Left cardiac atrium (tissue), 4 donors: ENCODE data around the gene UVRAG. TPM values are rescaled to one million over a fixed set of nuclear protein-coding genes. Genes with fewer than 3 reads are reported as not detected.
"Not testable (repeated sequence)": the region's sequence is repeated elsewhere in the genome, so short reads cannot be mapped to it uniquely, and the experiment has no call there.

Experiments
- ATAC-seq, 2 donors: fragments of 200-7000 bp; cut with Tn5 transposase; one replicate each; pipeline ENCODE4 v1.9.1; 2020; ENCODE audit warnings: mild to moderate bottlenecking in 2 of 2, moderate library complexity in 2 of 2
- DNase-seq: peaks from one replicate; pipeline ENCODE4 v3.0.0-alpha.2; 2020
- intact Hi-C, 2 donors: fragments of 100-400 bp; cut with DNase I; formaldehyde crosslinking; loops; one replicate each; pipeline versions ENCODE4 v1.14.1 to v1.15.1; 2022 to 2023
- total RNA-seq, 2 donors: library from RNA; stranded (reverse); fragmentation: NEBNext Ultra II Directional; extraction: Animal tissue kit (Norgen Biotek cat#: 25700); gene quantifications; one replicate each; pipeline ENCODE4 v1.2.1, GENCODE V29; 2021
- donor health status: DM: no; HTN: yes; CAD: no.
- donor health status: DM: no; HTN: yes; CAD: no; lungs with severe emphysema.
- donor health status: DM: yes; HTN: yes; CAD: no.
- donor health status: Dilated cardiomyopathy.

Gene UVRAG
- total RNA-seq, 2 donors from 2014 or later, result 13.9 to 17.7 TPM

DNA sequence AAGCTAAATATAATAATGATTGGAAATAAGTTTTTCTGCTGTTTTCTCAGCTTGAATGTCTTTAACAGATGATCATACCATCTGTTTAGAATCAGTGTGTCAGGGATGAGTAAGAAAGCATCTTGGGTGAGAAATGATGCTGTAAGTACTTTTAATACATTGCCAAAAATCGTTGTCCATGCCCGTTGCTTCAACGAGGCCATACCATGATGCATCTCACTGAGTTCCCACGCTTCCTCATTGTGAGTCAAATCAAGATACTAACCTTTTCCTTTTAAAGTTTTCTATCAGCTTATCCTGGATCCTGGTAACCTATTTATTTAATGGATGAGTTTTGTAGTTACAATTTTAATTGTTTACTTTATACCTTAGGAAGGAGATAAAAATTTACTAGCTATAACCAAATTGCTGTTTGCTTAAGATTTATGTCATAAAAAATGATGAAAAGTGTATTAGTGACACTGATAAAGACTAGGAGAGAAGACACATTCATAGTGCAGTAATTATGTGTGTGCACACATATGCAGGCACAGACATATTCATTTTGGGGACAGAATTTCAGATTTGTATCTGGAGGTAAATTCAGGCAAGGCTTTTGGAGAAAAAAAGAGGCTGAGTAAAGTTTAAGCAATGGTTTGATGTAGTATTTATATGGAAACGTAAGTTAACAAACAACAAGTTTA is 154.8 kb downstream of the UVRAG start:
- intact Hi-C loops, result no loop called here
- DNase-seq (no peak), ATAC-seq (no peak)

DNA sequence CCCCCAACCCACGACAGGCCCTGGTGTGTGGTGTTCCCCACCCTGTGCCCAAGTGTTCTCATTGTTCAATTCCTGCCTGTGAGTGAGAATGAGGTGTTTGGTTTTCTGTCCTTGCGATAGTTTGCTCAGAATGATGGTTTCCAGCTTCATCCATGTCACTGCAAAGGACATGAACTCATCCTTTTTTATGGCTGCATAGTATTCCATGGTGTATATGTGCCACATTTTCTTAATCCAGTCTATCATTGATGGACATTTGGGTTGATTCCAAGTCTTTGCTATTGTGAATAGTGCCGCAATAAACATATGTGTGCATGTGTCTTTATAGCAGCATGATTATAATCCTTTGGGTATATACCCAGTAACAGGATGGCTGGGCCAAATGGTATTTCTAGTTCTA is 158.7 kb downstream of the UVRAG start:
- DNase-seq, ATAC-seq, intact Hi-C loops: not testable (repeated sequence)

DNA sequence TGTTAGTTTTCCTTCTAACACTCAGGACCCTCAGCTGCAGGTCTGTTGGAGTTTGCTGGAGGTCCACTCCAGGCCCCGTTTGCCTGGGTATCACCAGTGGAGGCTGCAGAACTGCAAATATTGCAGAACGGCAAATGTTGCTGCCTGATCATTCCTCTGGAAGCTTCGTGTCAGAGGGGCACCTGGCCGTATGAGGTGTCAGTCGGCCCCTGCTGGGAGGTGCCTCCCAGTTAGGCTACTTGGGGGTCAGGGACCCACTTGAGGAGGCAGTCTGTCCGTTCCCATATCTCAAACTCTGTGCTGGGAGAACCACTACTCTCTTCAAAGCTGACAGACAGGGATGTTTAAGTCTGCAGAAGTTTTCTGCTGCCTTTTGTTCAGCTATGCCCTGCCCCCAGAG is 164.1 kb downstream of the UVRAG start:
- intact Hi-C loops, ATAC-seq, DNase-seq: not testable (repeated sequence)

DNA sequence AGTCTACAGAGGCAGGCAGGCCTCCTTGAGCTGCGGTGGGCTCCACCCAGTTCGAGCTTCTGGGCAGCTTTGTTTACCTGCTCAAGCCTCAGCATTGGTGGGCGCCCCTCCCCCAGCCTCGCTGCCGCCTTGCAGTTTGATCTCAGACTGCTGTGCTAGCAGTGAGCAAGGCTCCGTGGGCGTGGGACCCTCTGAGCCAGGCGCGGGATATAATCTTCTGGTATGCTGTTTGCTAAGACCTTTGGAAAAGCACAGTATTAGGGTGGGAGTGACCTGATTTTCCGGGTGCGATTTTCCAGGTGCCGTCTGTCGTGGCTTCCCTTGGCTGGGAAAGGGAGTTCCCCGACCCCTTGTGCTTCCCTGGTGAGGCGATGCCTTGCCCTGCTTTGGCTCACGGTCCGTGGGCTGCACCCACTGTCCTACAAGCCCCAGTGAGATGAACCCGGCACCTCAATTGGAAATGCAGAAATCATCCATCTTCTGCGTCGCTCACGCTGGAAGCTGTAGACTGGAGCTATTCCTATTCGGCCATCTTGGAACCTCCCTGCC is 164.5 kb downstream of the UVRAG start:
- intact Hi-C loops, DNase-seq, ATAC-seq: not testable (repeated sequence)

DNA sequence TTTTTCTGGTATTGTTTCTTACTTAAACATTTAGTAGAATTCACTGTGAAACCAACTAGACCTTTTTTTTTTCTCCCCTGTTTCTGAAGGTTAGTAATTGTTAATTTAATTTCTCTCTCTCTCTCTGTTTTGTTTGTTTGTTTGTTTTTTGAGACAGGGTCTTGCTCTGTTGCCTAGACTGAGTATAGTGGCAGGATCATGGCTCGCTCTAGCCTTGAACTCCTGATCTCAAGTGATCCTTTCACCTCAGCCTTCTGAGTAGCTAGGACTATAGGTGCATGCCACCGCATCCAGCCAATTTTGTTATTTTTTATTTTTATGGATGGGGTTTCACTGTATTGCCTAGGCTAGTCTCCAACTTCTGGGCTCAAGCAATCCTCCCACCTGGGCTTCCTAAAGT is 165.0 kb downstream of the UVRAG start:
- DNase-seq, result no peak
- no peak for ATAC-seq
- intact Hi-C loops, result no loop called here

GRCh38 chr11:75981546-75981945 is 166.5 kb downstream of the UVRAG start:
- intact Hi-C loops, result no loop called here
- DNase-seq (no peak), ATAC-seq (no peak)

DNA sequence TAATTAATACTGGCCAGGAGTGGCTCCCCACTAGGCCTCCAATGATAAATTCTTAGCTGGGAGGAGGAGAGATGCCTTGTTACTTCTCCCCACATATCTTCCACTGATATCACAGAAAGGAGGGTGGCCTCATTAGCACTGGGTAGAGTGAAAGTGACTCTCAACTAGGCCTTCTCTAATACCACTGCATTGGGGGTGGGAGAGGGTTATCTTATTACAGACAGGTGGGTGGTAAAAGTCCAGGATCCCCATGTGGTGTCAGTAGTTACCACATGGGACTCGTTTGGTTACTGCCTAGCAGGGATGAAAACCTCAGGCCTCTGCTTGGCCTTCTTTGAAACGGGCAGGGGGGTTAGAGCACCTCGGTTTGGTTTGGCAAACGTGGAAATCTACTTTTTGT is 167.3 kb downstream of the UVRAG start:
- ATAC-seq, result no peak
- DNase-seq, result no peak
- intact Hi-C loops, result no loop called here

- ATAC-seq (no peak), DNase-seq (no peak)
- intact Hi-C loops, result no loop called here
Observed at GRCh38 chr11:75986966-75987365, 172.0 kb downstream of the UVRAG start.

DNA sequence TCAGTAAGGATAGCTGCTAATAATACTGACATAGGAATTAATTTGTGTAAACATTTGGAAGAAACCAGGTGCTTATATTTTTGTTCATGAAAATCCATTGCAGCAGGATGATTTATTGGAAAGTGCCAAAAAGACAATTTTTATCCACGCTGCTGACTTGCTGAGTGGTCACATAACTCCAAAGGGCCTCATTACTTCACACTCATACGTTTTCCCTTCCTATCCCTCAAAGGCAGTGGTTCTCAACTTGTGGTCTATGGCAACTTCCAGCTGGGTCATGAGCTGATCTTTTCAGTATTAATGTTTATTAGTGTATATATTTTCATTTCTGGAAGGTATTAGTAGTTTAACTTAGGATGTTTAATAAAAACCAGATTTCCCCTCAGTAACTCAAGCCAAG is 178.1 kb downstream of the UVRAG start:
- intact Hi-C loops, result no loop called here
- ATAC-seq (no peak), DNase-seq (no peak)

DNA sequence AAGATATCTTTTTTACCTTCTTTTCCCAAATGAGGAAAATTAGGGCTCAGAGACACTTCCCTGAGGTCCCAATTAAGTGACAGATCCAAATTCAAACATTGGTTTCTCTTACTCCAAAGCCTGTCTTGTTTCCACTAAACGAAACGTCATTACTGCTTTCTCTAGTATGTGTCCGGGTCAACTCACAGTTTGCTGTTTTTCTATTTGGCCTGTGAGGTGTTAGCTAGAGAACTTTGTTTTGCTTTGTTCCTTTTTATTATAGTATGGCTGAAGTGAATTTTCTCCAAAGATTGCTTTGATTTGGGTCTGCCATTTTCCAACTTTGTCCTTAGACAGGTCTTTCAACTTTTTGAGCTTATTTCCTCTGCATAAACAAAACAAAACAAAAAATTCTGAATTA is 179.6 kb downstream of the UVRAG start:
- intact Hi-C loops, result no loop called here
- no peak for DNase-seq
- no peak for ATAC-seq

- DNase-seq, result no peak
- no peak for ATAC-seq
- intact Hi-C loops, result no loop called here
Observed at GRCh38 chr11:75996523-75997442, 181.8 kb downstream of the UVRAG start.

DNA sequence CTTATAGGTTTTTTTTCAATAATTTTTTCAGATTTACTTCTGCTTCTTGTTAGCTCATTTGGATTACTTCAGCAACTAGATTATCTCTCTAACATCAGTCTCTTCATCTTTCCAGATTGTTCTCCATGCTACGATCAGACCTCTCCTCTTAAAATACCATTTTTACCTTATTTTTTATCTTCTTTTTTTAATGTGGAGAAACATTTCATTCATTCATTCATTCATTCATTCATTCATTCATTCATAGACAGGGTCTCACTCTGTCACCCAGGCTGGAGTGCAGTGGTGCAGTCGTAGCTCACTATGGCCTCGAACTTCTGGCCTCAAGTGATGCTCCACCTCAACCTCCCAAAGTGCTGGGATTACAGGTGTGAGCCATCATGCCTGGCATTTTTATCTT is 189.4 kb downstream of the UVRAG start:
- intact Hi-C loops, result no loop called here
- DNase-seq, result no peak
- ATAC-seq, result no peak

DNA sequence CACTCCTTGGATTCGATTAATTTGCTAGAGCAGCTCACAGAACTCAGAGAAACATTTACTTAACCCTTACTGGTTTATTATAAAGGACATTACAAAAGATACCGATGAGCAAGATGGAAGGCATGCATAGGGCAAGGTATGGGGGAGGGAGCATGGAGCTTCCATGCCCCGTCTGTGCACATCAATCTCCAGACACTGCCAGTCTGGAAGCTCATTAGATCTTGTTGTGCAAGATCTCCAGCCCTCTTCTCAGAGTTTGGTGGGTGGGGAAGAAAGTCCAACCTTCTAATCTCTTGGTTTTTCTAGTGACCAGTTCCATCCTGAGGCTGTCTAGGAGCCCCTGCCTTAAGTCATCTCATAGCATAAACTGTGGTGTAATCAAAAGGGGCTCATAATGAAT is 190.7 kb downstream of the UVRAG start:
- ATAC-seq, result no peak
- DNase-seq, result no peak
- intact Hi-C loops, result no loop called here

GRCh38 chr11:76007166-76007565 is 192.2 kb downstream of the UVRAG start:
- DNase-seq (no peak), ATAC-seq (no peak)
- intact Hi-C loops, result no loop called here

DNA sequence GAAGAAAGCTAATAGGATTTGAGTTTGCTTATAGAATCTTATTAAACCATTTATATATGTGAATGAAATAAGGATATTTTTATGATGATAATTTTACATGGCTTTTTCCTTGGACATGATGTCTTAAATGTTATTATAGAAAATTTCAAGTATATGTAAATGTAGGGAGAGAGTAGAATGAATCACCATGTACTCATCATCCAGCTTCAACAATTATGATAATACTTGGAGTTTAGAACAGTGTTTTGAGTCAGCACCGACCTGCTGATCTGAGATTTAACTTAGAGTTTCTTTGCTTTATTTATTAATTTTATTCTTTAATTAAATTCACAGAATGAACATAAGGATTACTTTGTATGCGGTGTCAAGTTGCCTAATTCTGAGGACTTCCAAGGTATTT is 193.5 kb downstream of the UVRAG start:
- no peak for ATAC-seq
- intact Hi-C loops, result no loop called here
- no peak for DNase-seq

- no peak for ATAC-seq
- intact Hi-C loops, result no loop called here
- no peak for DNase-seq
Observed at GRCh38 chr11:76010051-76010450, 195.0 kb downstream of the UVRAG start.

- intact Hi-C loops, result no loop called here
- ATAC-seq (no peak), DNase-seq (no peak)
Observed at GRCh38 chr11:76013526-76013925, 198.5 kb downstream of the UVRAG start.

DNA sequence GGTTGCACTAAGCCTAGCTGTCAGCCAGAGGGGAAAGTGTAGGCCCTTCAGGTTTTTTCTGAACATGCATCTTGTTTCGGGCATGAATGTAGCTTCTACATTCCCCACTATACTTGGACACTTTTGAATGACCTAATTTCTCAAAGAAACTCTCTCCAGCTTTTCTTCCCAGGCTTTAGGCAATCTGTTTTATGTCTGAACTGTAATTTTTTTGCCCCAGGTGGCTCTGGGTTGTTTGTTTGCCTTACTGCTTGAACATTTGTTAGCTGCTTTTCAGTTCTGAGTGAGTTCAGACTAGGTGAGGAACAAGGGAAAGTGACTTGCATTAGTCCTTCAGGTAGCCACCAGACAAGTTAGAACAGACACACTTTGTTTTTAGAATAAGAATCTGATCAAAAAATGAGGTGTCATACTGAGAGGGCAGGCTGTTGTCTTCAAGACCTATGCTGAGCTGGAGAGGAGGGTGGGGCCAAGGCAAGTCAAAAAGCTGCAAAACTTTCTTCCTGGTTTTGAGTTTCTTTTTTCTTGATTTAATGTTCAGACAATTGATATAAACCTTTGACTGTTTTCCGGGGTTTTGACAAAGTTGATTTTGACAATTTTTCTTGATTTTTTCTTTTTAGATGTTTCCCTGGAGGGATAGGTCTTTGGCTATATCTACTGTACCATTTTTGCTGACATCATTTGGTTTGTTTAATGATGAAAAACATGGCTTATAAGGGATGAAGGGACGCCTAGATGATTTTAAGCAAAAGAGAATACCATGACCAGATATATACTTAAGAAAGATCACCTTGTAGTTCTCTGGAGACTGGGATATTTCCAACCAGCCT is 208.4 kb downstream of the UVRAG start:
- DNase-seq (no peak), ATAC-seq (peak in 1 of 2 donors; percentile 30)
- intact Hi-C loops, result no loop called here

- DNase-seq, result no peak
- intact Hi-C loops, result no loop called here
- ATAC-seq, result peak in 1 of 2 donors; percentile 93
Observed at GRCh38 chr11:76025068-76025467, 210.1 kb downstream of the UVRAG start.
